HL-60 (cell line): ENCODE data around the gene COX6A2.

Experiments used
- DNase-seq, 2 experiments: peaks; one replicate each; pipeline ENCODE4 v3.0.0-alpha.2; 2010 to 2020; ENCODE audit warnings: low read depth in 1 of 2, low spot score in 1 of 2
- H3K27ac ChIP-seq: fragments of 250-450 bp; sonication (Bioruptor Pico); replicated peaks from 2 replicates; pipeline ENCODE4 v1.5.1; 2020; ENCODE audit warnings: mild to moderate bottlenecking, moderate library complexity
- H3K27me3 ChIP-seq: fragments of 250-450 bp; sonication (Bioruptor Pico); 2 replicates; pipeline ENCODE4 v1.5.1; 2021; ENCODE audit warnings: mild to moderate bottlenecking, moderate library complexity; ENCODE audit not compliant: insufficient read depth, poor library complexity, severe bottlenecking
- H3K4me3 ChIP-seq: replicated peaks from 2 replicates; pipeline ENCODE4 v1.5.1; 2011; ENCODE audit warnings: mild to moderate bottlenecking, control low read depth, low read length; ENCODE audit not compliant: insufficient read depth
- CTCF ChIP-seq: IDR thresholded peaks from one replicate; pipeline ENCODE4 v1.5.1; 2011; ENCODE audit warnings: low read length, control low read depth, inconsistent platforms; ENCODE audit not compliant: insufficient read depth
- GABPA ChIP-seq: IDR thresholded peaks from 2 replicates; pipeline ENCODE4 v1.6.1; 2012; ENCODE audit warnings: low read depth
- POLR2AphosphoS5 ChIP-seq: IDR thresholded peaks from 2 replicates; pipeline ENCODE4 v1.6.1; 2012; ENCODE audit warnings: low read depth
- REST ChIP-seq: IDR thresholded peaks from 2 replicates; pipeline ENCODE4 v1.6.1; 2012; ENCODE audit warnings: low read depth; ENCODE audit not compliant: insufficient replicate concordance
- SPI1 ChIP-seq: IDR thresholded peaks from 2 replicates; pipeline ENCODE4 v1.6.1; 2012; ENCODE audit warnings: low read depth, mild to moderate bottlenecking, borderline replicate concordance

COX6A2 gene

GRCh38 chr16:31475946-31476302, 47.8 kb upstream of the COX6A2 start:
- DNase-seq, result no peak
- Histone ChIP-seq H3K4me3 (peak overlapping the region; percentile 45), H3K27me3 (peaks cover 31% of the 10 kb centered on the region), H3K27ac (no peak overlapping the region)
- TF ChIP-seq SPI1 (no peak), REST (no peak), POLR2AphosphoS5 (no peak), CTCF (no peak), GABPA (no peak)

- Histone ChIP-seq H3K4me3 (no peak overlapping the region), H3K27ac (no peak overlapping the region), H3K27me3 (peaks cover 31% of the 10 kb centered on the region)
- TF ChIP-seq POLR2AphosphoS5 (no peak), REST (no peak), GABPA (no peak), SPI1 (no peak), CTCF (no peak)
- DNase-seq, result no peak
Measured at GRCh38 chr16:31474773-31475738, 46.9 kb upstream of the COX6A2 start.

- Histone ChIP-seq H3K4me3 (no peak overlapping the region), H3K27ac (no peak overlapping the region), H3K27me3 (peaks cover 31% of the 10 kb centered on the region)
- DNase-seq, result no peak
- TF ChIP-seq CTCF (no peak), GABPA (no peak), POLR2AphosphoS5 (no peak), SPI1 (no peak), REST (no peak)
Measured at GRCh38 chr16:31474173-31474714, 46.1 kb upstream of the COX6A2 start.
